ENCODE measurements around the gene H1-8. TPM values are rescaled to one million over a fixed set of nuclear protein-coding genes. Genes with fewer than 3 reads are reported as not detected.

Gene H1-8
- total RNA-seq, 5 donors from 2014 or later (not counting 1 experiment from before 2014, with no cell fraction given) = not detected

DNA sequence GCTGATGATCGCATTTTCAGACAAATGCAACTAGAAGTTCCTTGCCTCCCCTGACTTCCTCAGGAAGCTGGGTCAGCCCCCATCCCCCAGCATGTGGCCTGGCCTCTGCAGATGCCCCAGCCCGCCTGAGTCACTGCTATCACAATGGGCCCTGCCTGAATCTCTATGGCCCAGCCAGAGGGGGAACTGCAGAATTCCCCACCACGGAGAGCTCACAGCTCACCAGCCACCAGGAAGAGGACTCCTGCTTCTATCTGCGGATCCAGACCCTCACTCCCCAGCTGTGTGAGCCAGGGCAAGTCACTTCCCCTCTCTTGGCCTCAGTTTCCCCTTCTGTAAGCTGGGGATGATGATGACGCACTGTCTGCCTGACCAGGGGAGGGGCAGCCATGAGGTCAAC lies 56.6 kb downstream of the H1-8 start:
- H3K4me3 Mint-ChIP-seq = no peak overlapping the region
- 62% methylated on average over 4 of the region's 5 CpGs for WGBS (ENCODE audit: insufficient coverage)
- H3K36me3 Mint-ChIP-seq = no peaks in the 10 kb centered on the region
- H3K36me3 ChIP-seq (ENCODE audit: control insufficient read depth in 2 of 2, extremely low read depth in 1 of 2, insufficient read depth in 1 of 2, low read length in 1 of 2) = no peaks in the 10 kb centered on the region
- H3K4me3 ChIP-seq (ENCODE audit: control insufficient read depth in 1 of 2, extremely low read depth in 1 of 2, low read length in 1 of 2) = no peak overlapping the region
- H3K4me1 ChIP-seq (ENCODE audit: control insufficient read depth in 1 of 2, extremely low read depth in 1 of 2, insufficient read depth in 2 of 2, low read length in 2 of 2) = peaks cover 3 to 47% of the 10 kb centered on the region in 2 experiments
- no peak overlapping the region for H3K27ac ChIP-seq (ENCODE audit: low read length)
- ATAC-seq (replicated peaks in 1 of 4) = no peak
- CTCF ChIA-PET = no interaction called here
- H3K9me3 ChIP-seq = no peaks in the 10 kb centered on the region
- peaks cover 1 to 5% of the 10 kb centered on the region in 2 donors for H3K27me3 Mint-ChIP-seq
- peaks cover 0 to 35% of the 10 kb centered on the region in 2 experiments for H3K27me3 ChIP-seq (replicated peaks in 1 of 2; ENCODE audit: control insufficient read depth in 2 of 2, extremely low read depth in 1 of 2, insufficient read depth in 2 of 2, low read length in 1 of 2)
- H3K4me1 Mint-ChIP-seq = peaks cover 7 to 51% (median 35%) of the 10 kb centered on the region in 3 donors
- POLR2A ChIA-PET = no interaction called here
- DNase-seq = peak in 1 of 35 experiments; percentile 43
- H3K9me3 Mint-ChIP-seq = no peaks in the 10 kb centered on the region
- H3K27ac Mint-ChIP-seq = peak overlapping the region in 1 of 2 donors; percentile 48

DNA sequence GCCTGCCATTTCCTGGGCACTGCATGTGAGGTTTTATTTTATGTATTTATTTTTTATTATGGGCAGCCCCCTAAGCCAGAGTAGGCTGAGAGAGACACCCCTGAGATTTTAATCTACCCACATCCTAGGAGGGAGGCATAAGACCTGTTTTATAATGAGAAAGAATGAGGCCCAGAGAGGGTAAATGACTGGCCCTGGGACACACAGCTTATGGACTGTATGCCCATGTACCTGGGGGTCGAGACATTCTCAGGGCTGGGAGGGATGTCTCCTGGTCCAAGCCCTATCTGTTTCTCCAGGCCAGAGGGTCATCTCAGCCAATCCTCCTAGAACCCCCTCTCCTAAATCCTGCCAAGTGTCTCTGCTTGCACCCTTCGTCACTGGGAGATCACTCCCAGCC lies 57.4 kb downstream of the H1-8 start:
- Mint-ChIP-seq H3K27ac (no peak overlapping the region), H3K4me3 (no peak overlapping the region), H3K4me1 (peaks cover 8 to 48% (median 33%) of the 10 kb centered on the region in 3 donors), H3K9me3 (no peaks in the 10 kb centered on the region), H3K36me3 (no peaks in the 10 kb centered on the region), H3K27me3 (peaks cover 3 to 5% of the 10 kb centered on the region in 2 donors)
- DNase-seq (no peak), ATAC-seq (replicated peaks in 1 of 4) (no peak)
- CTCF ChIA-PET = no interaction called here
- Histone ChIP-seq H3K4me1 (ENCODE audit: control insufficient read depth in 1 of 2, extremely low read depth in 1 of 2, insufficient read depth in 2 of 2, low read length in 2 of 2) (peaks cover 4 to 47% of the 10 kb centered on the region in 2 experiments), H3K36me3 (ENCODE audit: control insufficient read depth in 2 of 2, extremely low read depth in 1 of 2, insufficient read depth in 1 of 2, low read length in 1 of 2) (no peaks in the 10 kb centered on the region), H3K27ac (ENCODE audit: low read length) (no peak overlapping the region), H3K9me3 (no peaks in the 10 kb centered on the region), H3K4me3 (ENCODE audit: control insufficient read depth in 1 of 2, extremely low read depth in 1 of 2, low read length in 1 of 2) (no peak overlapping the region), H3K27me3 (replicated peaks in 1 of 2; ENCODE audit: control insufficient read depth in 2 of 2, extremely low read depth in 1 of 2, insufficient read depth in 2 of 2, low read length in 1 of 2) (peaks cover 0 to 39% of the 10 kb centered on the region in 2 experiments)
- POLR2A ChIA-PET = no interaction called here
- WGBS (ENCODE audit: insufficient coverage) = 87% methylated on average over 2 of the region's 2 CpGs

Other genes starting within 250 kb of the H1-8 start
- gene EFCAB12, start 114.5 kb upstream of the H1-8 start, total RNA-seq = 1 to 10 TPM; 1.2 to 2.7 (median 2.2) TPM
- 10 to 100 TPM; 43.1 to 59.4 (median 45.2) TPM for gene MBD4, start 103.2 kb upstream of the H1-8 start, total RNA-seq
- 10 to 100 TPM; 15.0 to 23.9 (median 18.1) TPM for gene IFT122, start 103.0 kb upstream of the H1-8 start, total RNA-seq
- under 1 TPM in 2 of 5 donors, not detected in 3; 0.09 to 0.10 TPM for gene RHO, start 14.5 kb upstream of the H1-8 start, total RNA-seq
- 10 to 100 TPM; 13.6 to 53.3 (median 44.9) TPM for gene PLXND1, start 63.5 kb downstream of the H1-8 start, total RNA-seq